Left ventricle myocardium inferior (tissue), 1 donor: Measurements from ENCODE around the gene CRYGD. TPM values are rescaled to one million over a fixed set of nuclear protein-coding genes. Genes with fewer than 3 reads are reported as not detected.

Experiments used
- DNase-seq: peaks from one replicate; pipeline ENCODE4 v3.0.0-alpha.2; 2020
- H3K27ac ChIP-seq: fragments of 200-600 bp; replicated peaks from 2 replicates; pipeline ENCODE4 v1.8.0; 2021
- H3K27me3 ChIP-seq: fragments of 200-600 bp; 2 replicates; pipeline ENCODE4 v1.8.0; 2021; ENCODE audit warnings: low read depth
- H3K36me3 ChIP-seq: fragments of 200-600 bp; 2 replicates; pipeline ENCODE4 v1.8.0; 2021
- H3K4me1 ChIP-seq: fragments of 200-600 bp; 2 replicates; pipeline ENCODE4 v1.8.0; 2021
- H3K4me3 ChIP-seq: fragments of 200-600 bp; 2 replicates; pipeline ENCODE4 v1.8.0; 2021; ENCODE audit warnings: mild to moderate bottlenecking, moderate library complexity
- H3K9me3 ChIP-seq: fragments of 200-600 bp; replicated peaks from 2 replicates; pipeline ENCODE4 v1.8.0; 2021
- intact Hi-C: fragments of 100-400 bp; cut with micrococcal nuclease; formaldehyde crosslinking; loops from one replicate; pipeline ENCODE4 v1.11.0; 2022
- total RNA-seq: library from RNA; stranded (reverse); fragmentation: NEBNext Ultra II Directional; extraction: Animal tissue kit (Norgen Biotek cat#: 25700); gene quantifications from one replicate; pipeline ENCODE4 v1.2.1, GENCODE V29; 2021
- TF ChIP-seq, protein P1 (sequence below): fragments of 200-600 bp; IDR thresholded peaks from 2 replicates; pipeline ENCODE4 v1.8.0; 2021; ENCODE audit warnings: antibody characterized with exemption, mild to moderate bottlenecking, borderline replicate concordance
- donor health status: DM: no; HTN: yes; CAD: no; lungs with severe emphysema.

Gene CRYGD
- total RNA-seq, 1 donor from 2014 or later, result not detected

DNA sequence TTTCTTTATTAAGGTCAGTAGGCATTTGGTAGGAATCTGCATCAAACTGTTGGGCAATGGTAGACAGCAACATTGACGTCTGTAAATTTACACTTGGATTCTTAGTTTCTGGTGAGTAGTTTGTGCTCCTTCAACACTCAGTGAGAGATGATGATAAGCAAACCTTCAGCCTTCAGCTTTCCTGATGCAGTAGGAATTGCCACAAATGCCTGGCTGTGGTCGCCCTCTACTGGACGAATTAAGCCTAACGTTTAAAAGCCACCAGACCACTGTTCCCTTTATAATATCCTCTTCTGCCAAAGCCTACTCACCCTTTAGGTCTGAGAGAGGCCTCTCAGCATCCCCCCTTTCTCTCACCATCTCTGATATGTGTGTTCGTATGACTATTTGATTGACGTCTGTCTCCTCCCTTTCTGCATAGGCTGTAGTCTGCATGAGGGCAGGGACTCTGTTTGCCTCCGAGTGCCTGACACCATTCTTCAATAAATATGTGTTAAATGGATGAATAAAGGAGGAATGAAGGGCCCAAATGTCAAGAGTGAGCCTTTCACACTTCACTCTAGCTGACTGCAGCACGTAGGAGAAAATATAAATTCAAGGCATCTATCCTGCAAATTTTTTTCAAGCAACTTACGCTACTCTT is 52.0 kb downstream of the CRYGD start:
- intact Hi-C loops, result no loop called here
- peaks cover 16% of the 10 kb centered on the region for H3K27me3 ChIP-seq
- no peak overlapping the region for H3K4me3 ChIP-seq
- no peaks in the 10 kb centered on the region for H3K36me3 ChIP-seq
- TF ChIP-seq, protein P1, sequence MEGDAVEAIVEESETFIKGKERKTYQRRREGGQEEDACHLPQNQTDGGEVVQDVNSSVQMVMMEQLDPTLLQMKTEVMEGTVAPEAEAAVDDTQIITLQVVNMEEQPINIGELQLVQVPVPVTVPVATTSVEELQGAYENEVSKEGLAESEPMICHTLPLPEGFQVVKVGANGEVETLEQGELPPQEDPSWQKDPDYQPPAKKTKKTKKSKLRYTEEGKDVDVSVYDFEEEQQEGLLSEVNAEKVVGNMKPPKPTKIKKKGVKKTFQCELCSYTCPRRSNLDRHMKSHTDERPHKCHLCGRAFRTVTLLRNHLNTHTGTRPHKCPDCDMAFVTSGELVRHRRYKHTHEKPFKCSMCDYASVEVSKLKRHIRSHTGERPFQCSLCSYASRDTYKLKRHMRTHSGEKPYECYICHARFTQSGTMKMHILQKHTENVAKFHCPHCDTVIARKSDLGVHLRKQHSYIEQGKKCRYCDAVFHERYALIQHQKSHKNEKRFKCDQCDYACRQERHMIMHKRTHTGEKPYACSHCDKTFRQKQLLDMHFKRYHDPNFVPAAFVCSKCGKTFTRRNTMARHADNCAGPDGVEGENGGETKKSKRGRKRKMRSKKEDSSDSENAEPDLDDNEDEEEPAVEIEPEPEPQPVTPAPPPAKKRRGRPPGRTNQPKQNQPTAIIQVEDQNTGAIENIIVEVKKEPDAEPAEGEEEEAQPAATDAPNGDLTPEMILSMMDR, result peak; percentile 84
- no peaks in the 10 kb centered on the region for H3K9me3 ChIP-seq
- no peak overlapping the region for H3K27ac ChIP-seq
- peak; percentile 28 for DNase-seq
- H3K4me1 ChIP-seq, result peaks cover 7% of the 10 kb centered on the region

Other genes with a start within 250 kb of the CRYGD start
- gene PLEKHM3, start 99.0 kb downstream of the CRYGD start, total RNA-seq, result 12.9 TPM
- gene CRYGC, start 5.3 kb upstream of the CRYGD start, total RNA-seq, result not detected
- gene CRYGB, start 21.6 kb upstream of the CRYGD start, total RNA-seq, result not detected
- not detected for gene CRYGA, start 39.1 kb upstream of the CRYGD start, total RNA-seq
- gene C2orf80, start 65.5 kb upstream of the CRYGD start, total RNA-seq, result not detected
- gene IDH1, start 130.5 kb upstream of the CRYGD start, total RNA-seq, result 38.4 TPM
- gene PIKFYVE, start 141.7 kb upstream of the CRYGD start, total RNA-seq, result 13.9 TPM